Measurements from ENCODE around the gene TUSC2. TPM values are rescaled to one million over a fixed set of nuclear protein-coding genes. Genes with fewer than 3 reads are reported as not detected.

TUSC2 gene
- total and polyA plus RNA-seq, 9 of the 15 experiments (the other 6 are each of a cell fraction or from before 2014, with no cell fraction given) = 2.8 to 67.5 (median 25.8) TPM

GRCh38 chr3:50316657-50317242 is 11.3 kb downstream of the TUSC2 start (continued):
- no peak for TF ChIP-seq ZNF277 (CRISPR knock-in tag; IDR thresholded peaks at IDR 0.05; ENCODE audit: borderline replicate concordance)

GRCh38 chr3:50314816-50315215 is 13.2 kb downstream of the TUSC2 start:
- intact Hi-C loops (cut with micrococcal nuclease) = no loop called here
- no peaks in the 10 kb centered on the region for H3K27me3 ChIP-seq (ENCODE audit: control insufficient read depth in 2 of 2, insufficient read depth in 2 of 2, low read length in 2 of 2)
- H3K9me1 ChIP-seq (ENCODE audit: control insufficient read depth, insufficient read depth, low read length) = no peaks in the 10 kb centered on the region
- H3K79me2 ChIP-seq (ENCODE audit: control insufficient read depth, insufficient read depth, low read length) = peaks cover 11% of the 10 kb centered on the region; the same call in 2 of the 3 replicates
- in situ Hi-C loops (cut with MboI) = no loop called here
- no peak overlapping the region for H3K4me3 ChIP-seq
- TF ChIP-seq ZBTB43 (CRISPR knock-in tag; IDR thresholded peaks at IDR 0.05) (no peak), IRF2 (CRISPR knock-in tag; IDR thresholded peaks at IDR 0.05) (no peak), NKRF (IDR thresholded peaks at IDR 0.05; ENCODE audit: borderline replicate concordance) (no peak), EP400 (IDR thresholded peaks at IDR 0.05) (no peak), SUPT5H (IDR thresholded peaks at IDR 0.05) (no peak), ZHX1 (conservative IDR thresholded peaks at IDR 0.05; ENCODE audit: low read length) (no peak), SMARCA4 (IDR thresholded peaks at IDR 0.05) (no peak), HBP1 (CRISPR knock-in tag; IDR thresholded peaks at IDR 0.05) (no peak)
- H3K27ac ChIP-seq (ENCODE audit: extremely low read depth, low read depth, low read length) = no peak overlapping the region
- FAIRE-seq = no peak
- no peak overlapping the region for H3K4me2 ChIP-seq (ENCODE audit: insufficient read depth, low read length)
- peaks cover 15 to 36% of the 10 kb centered on the region in 2 experiments for H3K4me1 ChIP-seq (replicated peaks in 1 of 2; ENCODE audit: control insufficient read depth in 2 of 2, insufficient read depth in 2 of 2, low read length in 2 of 2)
- H2AFZ ChIP-seq (ENCODE audit: low read depth, low read length) = no peak overlapping the region
- ATAC-seq = no peak
- 77% methylated on average over 2 of the region's 4 CpGs for WGBS (ENCODE audit: insufficient coverage, low coverage, missing lambda C conversion rate)
- no peak for DNase-seq (ENCODE audit: extremely low read depth in 1 of 4, low spot score in 3 of 4)
- POLR2A ChIA-PET = interaction anchor here (0.6 to 1.4 kb wide), 6 partner anchors 12 to 215 kb away, joined by 3 to 6 read pairs (median 3); partner anchors contain the start of genes HYAL1, HYAL3 and NAA80
- H3K36me3 ChIP-seq (ENCODE audit: control insufficient read depth, insufficient read depth, low read length) = peaks cover 20% of the 10 kb centered on the region; the same call in 2 of the 3 replicates
- CTCF ChIA-PET (ENCODE audit: low intra/inter-chr PET ratio) = no interaction called here
- no TSS peak for BruUV-seq (replicated peaks)
- H4K20me1 ChIP-seq (replicated peaks; ENCODE audit: control insufficient read depth, insufficient read depth, low read length) = no peaks in the 10 kb centered on the region
- H3K9me3 ChIP-seq (replicated peaks; ENCODE audit: control insufficient read depth, insufficient read depth, low read depth, low read length) = no peaks in the 10 kb centered on the region
- H3K9ac ChIP-seq (ENCODE audit: insufficient read depth in 1 of 2, low read depth in 2 of 2, low read length in 2 of 2) = no peak overlapping the region
